Measurements from ENCODE around the gene PANK4.
"Not testable (repeated sequence)": the region's sequence is repeated elsewhere in the genome, so short reads cannot be mapped to it uniquely, and the experiment has no call there.

The PANK4 gene

DNA sequence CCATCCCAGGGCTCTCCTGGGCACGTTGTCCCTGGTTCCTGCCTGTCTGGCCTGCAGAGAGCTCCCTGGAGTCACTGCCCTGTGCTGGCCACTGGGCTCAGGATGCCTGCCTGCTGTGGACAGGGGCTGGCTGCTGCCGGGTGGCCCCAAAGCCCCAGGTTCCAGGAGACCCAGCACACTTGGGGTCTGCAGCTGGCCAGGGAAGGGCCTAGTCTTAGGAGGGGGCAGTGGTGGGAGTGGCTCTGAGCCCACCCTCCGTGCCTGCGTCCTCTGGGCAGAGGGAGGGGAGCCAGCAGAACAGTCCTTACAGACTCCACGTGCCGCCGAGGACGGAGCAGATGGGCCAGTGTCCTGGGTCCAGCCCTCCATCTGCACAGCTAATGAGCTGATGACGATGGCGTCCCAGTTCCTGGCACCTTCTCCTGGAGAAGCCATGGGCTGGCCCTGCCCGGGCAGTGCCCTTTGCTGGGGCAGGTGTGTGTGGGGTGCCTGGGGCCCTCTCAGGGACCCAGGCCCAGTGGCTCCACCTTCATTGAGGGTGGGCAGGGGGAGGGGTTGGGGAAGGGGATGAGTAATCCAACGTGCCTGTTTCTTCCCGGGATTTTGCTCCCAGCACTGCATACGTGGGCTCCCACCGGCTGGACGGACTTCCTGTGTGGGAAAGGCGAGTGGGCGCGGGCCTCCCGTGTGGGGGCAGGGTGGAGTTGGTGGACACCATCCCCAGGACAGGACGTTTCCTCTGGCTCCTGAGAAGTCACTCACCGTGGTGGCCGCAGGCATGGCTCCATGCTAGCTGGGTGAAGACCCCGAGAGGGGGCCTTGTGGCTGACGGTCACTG, 57.1 kb downstream of the PANK4 start:
- peaks cover 24% of the 10 kb centered on the region for H3K4me1 Mint-ChIP-seq
- no peak overlapping the region for H3K4me3 Mint-ChIP-seq
- ATAC-seq, result no peak
- H3K27me3 Mint-ChIP-seq, result peaks cover 49% of the 10 kb centered on the region
- no peaks in the 10 kb centered on the region for H3K9me3 Mint-ChIP-seq
- H3K27ac Mint-ChIP-seq, result no peak overlapping the region
- H3K36me3 Mint-ChIP-seq, result no peaks in the 10 kb centered on the region

DNA sequence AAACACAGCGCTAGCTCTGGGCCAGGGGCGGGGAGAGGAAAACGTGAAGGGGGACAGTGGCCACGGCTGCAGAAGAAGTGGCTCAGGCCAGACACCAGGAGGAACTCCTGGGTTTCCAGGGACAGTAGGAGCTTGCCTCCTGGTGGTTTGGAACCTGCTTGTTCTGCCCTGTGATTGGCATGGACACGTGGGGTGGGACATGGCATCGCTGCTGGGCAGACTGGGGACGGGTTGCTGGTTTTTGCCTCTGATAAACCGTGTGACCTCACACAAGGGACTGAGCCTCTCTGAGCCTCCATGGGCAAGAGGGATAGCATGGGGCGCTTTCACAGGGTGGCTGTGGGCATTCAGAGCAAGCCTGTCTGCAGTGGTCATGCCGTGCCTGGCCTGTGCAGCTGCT, 57.9 kb downstream of the PANK4 start:
- Mint-ChIP-seq H3K36me3 (no peaks in the 10 kb centered on the region), H3K27ac (no peak overlapping the region), H3K27me3 (peaks cover 57% of the 10 kb centered on the region), H3K4me1 (peaks cover 24% of the 10 kb centered on the region), H3K4me3 (no peak overlapping the region), H3K9me3 (no peaks in the 10 kb centered on the region)
- no peak for ATAC-seq

DNA sequence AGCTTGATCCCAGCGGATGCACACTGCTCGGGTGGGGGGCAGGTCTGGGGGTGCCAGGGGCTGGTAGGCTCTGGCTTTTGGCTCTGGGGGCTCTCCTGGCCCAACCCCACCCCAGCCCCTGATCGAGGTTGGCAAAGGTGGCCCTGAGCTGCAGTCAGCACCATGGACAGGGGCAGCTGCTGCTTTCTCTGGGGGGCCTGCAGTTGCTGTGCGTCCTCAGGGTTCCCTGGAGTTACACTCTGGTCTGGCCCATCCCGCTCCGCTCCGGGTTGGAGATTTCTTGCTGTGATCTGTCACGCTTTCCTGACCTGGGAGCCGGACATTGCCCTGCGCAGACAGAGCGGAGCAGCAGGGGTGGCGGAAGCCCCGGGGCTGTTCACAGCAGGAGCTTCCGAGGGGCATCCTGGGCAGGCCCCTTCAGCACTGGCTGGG, 58.3 kb downstream of the PANK4 start:
- Mint-ChIP-seq H3K9me3 (no peaks in the 10 kb centered on the region), H3K4me1 (peaks cover 25% of the 10 kb centered on the region), H3K4me3 (no peak overlapping the region), H3K27ac (no peak overlapping the region), H3K27me3 (peaks cover 62% of the 10 kb centered on the region), H3K36me3 (no peaks in the 10 kb centered on the region)
- no peak for ATAC-seq

DNA sequence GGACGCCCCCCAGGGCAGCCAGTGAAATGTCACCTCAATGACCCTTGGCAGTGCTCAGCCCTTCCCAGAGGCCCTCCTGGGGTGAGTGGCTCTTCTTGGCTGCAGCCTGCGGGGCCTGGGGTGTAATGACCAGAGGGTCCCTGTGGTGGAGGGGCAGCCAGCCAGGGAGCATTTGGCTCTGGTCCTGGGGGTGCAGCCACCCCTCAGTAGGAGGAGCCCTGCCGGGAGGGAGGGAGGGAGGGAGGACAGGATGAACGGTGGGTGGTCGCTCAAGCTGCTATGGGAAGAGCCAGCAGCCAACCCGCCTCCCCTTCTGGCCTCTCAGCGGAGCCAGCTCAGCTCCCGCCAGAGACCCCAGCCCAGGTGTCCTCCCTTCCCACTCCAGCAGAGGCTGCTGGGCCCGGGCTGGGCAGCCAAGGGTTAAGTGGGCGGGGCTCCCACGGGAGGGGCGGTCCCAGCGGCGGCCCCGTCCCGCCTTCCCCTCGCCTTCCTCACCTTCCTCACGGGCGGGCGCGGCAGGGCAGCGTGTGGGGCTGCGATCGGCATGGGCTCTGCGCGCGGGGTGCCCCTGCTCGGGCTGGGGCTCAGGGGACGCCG, 59.3 kb downstream of the PANK4 start:
- Mint-ChIP-seq H3K9me3 (no peaks in the 10 kb centered on the region), H3K4me3 (no peak overlapping the region), H3K27me3 (peaks cover 72% of the 10 kb centered on the region), H3K4me1 (peaks cover 32% of the 10 kb centered on the region), H3K36me3 (no peaks in the 10 kb centered on the region), H3K27ac (no peak overlapping the region)
- ATAC-seq, result no peak

DNA sequence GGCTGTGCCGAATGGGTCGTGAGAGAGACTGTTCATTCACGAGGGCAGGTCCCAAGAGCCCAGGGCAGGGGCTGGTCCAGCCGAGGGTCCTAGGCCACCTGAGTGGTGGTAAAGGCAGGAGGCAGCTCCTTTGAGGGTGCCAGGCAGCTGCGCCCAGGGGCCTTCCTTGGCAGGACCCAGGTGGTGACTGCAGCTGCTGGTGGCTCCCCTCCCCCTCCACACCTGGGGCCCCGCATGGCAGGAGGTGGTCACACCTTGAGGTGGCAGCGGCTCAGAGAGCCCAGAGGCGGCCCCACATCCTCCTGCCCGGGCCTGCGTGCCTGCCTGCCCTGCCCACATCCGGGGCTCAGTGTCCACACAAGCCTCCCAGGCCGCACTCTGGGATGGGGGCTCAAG, 60.1 kb downstream of the PANK4 start:
- Mint-ChIP-seq H3K9me3 (no peaks in the 10 kb centered on the region), H3K27ac (no peak overlapping the region), H3K27me3 (peaks cover 79% of the 10 kb centered on the region), H3K4me1 (peaks cover 31% of the 10 kb centered on the region), H3K36me3 (no peaks in the 10 kb centered on the region), H3K4me3 (no peak overlapping the region)
- no peak for ATAC-seq

DNA sequence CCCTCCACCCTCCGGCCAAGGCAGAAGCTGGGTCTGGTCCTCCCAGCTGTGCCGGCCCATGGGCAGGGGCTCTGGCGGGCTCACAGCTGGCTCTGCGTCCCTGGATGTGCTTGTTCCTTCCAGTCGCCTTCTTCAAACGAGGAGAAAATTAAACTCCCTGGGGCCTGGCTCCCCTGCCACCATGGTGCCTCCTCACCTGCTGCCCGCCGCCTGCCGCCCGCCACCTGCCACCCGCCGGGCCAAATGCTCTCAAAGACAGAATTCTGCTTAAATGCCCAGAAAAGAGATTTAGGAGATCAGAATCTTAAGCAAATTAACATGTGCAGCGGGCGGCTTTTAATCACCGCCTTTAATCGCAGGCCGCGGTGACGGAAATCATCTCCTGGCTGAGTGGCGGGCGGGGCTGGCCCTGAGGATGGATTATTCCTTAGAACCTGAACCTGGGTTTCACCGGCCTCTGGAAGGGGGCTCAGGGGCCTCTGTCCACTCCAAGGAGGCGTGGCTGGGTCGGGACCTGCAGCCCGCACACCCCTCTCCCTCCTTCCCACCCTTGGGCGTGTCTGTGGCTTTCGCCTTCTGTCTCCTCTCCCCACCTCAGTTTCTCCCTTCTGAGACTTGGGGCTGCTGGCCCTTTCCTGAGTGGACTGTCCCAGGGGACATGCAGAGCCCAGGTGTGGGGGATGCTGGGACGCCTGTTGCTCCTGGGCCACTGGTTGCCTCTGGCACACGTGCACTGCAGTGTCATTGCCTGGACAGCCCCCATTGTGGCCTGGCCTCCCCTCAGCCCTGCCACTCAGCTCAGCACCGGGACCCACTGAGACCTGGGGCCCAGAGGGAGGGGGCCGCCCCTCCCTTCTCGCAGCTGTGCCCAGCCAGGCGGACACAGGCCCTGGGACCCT, 60.8 kb downstream of the PANK4 start:
- Mint-ChIP-seq H3K27ac (no peak overlapping the region), H3K4me3 (no peak overlapping the region), H3K27me3 (peaks cover 73% of the 10 kb centered on the region), H3K4me1 (peaks cover 24% of the 10 kb centered on the region), H3K9me3 (no peaks in the 10 kb centered on the region), H3K36me3 (no peaks in the 10 kb centered on the region)
- ATAC-seq, result no peak

DNA sequence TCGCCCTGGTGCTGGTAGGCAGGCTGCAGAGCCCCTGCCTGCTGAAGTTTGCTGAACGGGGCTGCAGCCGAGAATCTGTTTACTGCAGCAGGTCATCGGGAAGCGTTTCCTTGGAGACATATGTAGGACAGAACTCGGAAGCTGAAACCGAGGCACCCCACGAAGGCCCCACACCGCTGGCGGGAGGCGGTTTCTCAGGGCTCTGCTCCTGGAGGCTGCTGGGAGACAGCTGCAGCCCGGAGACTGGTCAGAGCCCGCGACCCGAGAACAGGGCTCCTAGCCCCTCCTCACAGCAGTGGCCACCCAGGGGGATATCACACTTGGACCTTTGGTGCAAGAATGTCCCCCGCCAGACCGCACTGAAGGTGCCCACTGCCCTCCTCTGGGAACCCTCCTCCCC, 63.0 kb downstream of the PANK4 start:
- Mint-ChIP-seq H3K9me3 (no peaks in the 10 kb centered on the region), H3K36me3 (no peaks in the 10 kb centered on the region), H3K27me3 (peaks cover 60% of the 10 kb centered on the region), H3K27ac (no peak overlapping the region), H3K4me1 (peaks cover 21% of the 10 kb centered on the region), H3K4me3 (no peak overlapping the region)
- ATAC-seq, result no peak

DNA sequence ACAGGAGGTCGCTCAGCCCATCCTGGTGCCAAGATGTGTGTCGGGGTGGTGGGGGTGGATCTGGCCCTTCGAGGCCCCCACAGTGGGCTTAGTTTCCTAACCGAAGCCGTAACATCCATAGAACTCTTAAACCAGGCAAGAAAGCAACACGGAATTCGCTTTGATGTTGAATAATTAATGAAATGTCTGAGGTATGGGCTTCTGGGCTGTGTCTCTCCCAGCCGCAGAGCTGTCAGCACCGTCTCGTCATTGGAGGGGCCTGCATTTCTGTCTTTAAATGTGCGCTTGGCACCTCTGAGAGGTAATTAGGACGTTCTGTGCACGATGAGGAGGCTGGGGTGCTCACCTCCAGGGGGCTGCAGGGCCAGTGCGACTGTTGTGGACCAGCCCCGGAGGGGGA, 63.6 kb downstream of the PANK4 start:
- peaks cover 21% of the 10 kb centered on the region for H3K4me1 Mint-ChIP-seq
- peaks cover 55% of the 10 kb centered on the region for H3K27me3 Mint-ChIP-seq
- no peak overlapping the region for H3K27ac Mint-ChIP-seq
- no peak for ATAC-seq
- H3K36me3 Mint-ChIP-seq, result no peaks in the 10 kb centered on the region
- H3K9me3 Mint-ChIP-seq, result no peaks in the 10 kb centered on the region
- H3K4me3 Mint-ChIP-seq, result no peak overlapping the region

DNA sequence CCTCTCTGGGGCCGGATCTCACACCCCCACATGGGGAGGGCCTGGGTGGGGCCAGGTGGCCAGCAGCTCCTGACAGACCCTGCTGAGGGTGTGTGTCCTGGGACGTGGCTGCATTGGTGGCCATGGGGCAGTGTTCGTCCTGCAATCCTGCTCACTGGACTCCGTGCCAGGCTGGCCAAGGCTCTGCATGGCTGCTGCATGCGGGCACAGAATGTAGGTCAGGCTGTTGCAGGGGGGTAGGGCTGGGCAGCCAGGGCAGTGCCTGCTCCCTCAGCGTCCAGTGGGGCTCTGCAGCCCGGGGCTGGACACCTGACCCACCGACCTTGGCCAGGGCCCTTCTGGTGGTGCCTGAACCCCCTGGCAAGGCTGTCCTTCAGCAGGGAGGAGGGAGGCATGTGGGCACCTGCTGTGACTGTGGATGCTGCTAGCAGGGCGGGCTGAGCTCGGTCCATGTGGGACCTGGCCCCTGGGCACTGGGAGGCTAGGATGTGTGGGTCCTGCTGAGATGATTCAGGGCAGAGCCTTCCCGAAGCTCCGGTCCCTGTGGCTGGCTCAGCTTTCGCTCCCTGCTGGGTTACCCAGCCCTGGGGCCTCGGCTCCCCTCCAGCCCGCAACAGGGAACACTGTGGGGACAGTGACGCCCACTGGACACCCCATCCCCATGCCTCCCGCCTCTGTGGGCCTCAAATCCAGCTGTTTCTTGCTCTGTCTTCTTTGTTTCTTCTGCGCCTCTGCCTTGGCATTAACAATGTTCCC, 65.2 kb downstream of the PANK4 start:
- H3K4me3 Mint-ChIP-seq, result no peak overlapping the region
- no peaks in the 10 kb centered on the region for H3K36me3 Mint-ChIP-seq
- no peaks in the 10 kb centered on the region for H3K9me3 Mint-ChIP-seq
- peaks cover 14% of the 10 kb centered on the region for H3K4me1 Mint-ChIP-seq
- peak; percentile 9 for ATAC-seq
- H3K27me3 Mint-ChIP-seq, result peaks cover 55% of the 10 kb centered on the region
- H3K27ac Mint-ChIP-seq, result no peak overlapping the region

DNA sequence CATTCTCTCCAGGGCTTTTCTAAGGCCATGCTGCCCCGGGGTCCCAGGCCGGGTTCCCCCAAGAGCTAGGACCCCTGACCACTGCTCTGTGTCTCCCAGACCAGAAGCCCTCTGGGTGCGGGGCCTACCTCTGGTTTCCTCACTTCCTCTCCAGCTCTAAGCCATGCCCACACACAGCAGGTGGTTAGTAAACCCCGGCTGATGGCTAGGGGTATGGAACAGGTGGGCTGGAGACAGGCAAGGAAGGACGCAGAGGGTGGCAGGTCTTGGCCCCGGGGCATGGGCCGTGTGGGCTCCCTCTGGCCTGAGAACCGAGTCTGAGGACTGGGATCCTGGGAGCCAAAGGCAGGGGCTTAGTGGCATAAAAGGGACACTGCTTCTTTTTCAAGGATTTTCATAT, 66.2 kb downstream of the PANK4 start:
- Mint-ChIP-seq H3K4me1 (peaks cover 20% of the 10 kb centered on the region), H3K4me3 (no peak overlapping the region), H3K27me3 (peaks cover 54% of the 10 kb centered on the region), H3K27ac (no peak overlapping the region), H3K9me3 (no peaks in the 10 kb centered on the region), H3K36me3 (no peaks in the 10 kb centered on the region)
- no peak for ATAC-seq

DNA sequence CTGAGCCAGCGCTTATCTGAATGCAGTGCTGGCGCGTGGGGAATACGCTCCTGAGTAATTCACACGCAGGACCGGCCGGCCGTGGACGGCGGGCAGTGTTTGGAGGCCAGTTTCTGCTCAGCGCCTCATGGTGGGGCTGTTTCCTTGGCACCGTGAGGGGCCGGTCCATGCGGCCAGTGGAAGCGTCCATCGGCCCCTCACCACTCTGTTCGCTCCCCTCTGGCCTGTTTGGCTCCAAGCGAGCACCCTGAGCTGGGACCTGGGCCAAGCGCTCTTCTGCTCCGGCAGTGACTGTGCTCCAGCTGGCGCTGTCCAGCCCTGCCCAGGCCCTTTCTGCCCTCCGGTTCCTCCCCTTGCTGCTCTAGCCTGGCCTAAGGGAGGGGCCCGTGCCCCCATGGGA, 66.6 kb downstream of the PANK4 start:
- peaks cover 56% of the 10 kb centered on the region for H3K27me3 Mint-ChIP-seq

DNA sequence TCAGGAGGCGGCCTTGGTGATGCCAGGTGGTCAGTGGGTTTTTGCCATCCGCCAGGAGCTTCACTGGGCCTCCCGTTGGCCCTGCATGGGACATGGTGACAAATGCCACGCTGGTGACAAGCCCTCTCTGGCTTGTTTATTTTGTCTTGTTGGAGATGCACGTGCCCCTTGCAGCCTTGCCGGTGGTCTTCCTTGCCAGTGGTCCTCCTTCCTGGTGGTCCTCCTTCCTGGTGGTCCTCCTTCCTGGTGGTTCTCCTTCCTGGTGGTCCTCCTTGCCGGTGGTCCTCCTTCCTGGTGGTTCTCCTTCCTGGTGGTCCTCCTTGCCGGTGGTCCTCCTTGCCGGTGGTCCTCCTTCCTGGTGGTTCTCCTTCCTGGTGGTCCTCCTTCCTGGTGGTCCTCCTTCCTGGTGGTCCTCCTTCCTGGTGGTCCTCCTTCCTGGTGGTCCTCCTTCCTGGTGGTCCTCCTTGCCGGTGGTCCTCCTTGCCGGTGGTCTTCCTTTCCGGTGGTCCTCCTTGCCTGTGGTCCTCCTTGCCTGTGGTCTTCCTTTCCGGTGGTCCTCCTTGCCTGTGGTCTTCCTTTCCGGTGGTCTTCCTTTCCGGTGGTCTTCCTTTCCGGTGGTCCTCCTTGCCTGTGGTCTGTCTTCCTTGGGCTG, 67.2 kb downstream of the PANK4 start:
- Mint-ChIP-seq H3K4me1 (peaks cover 21% of the 10 kb centered on the region), H3K27me3 (peaks cover 52% of the 10 kb centered on the region)
- not testable (repeated sequence) for H3K27ac Mint-ChIP-seq, ATAC-seq, H3K9me3 Mint-ChIP-seq, H3K36me3 Mint-ChIP-seq, H3K4me3 Mint-ChIP-seq

More for the DNA sequence above, 66.6 kb downstream of the PANK4 start:
- Mint-ChIP-seq H3K9me3 (no peaks in the 10 kb centered on the region), H3K4me1 (peaks cover 21% of the 10 kb centered on the region), H3K27ac (no peak overlapping the region), H3K36me3 (no peaks in the 10 kb centered on the region), H3K4me3 (no peak overlapping the region)
- no peak for ATAC-seq

DNA sequence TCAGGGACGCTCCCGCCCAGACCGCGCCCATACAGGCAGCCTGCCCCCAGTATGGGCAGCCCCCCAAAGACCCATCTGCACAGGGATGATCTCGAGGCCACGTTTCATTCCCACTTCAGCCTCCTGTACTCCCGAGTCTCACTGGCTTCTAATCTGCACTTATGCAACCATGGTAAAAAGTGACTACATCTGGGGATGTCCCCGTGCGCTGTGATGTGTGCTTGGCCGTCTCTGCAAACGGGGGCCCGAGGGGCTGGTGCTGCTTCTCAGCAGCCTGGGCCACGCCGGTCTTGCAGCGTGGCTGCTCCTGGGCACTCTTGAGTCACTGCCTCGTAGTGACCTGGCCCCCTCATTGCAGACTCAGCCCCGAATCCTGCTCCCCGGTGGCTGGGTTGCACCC, 67.7 kb downstream of the PANK4 start:
- Mint-ChIP-seq H3K4me1 (peaks cover 21% of the 10 kb centered on the region), H3K4me3 (no peak overlapping the region), H3K27ac (no peak overlapping the region), H3K36me3 (no peaks in the 10 kb centered on the region), H3K27me3 (peaks cover 46% of the 10 kb centered on the region), H3K9me3 (no peaks in the 10 kb centered on the region)
- no peak for ATAC-seq

Measured in stimulated activated memory B cell treated with anti-CD40 and anti-IgM and Interleukin-4, amounts not matched to agents 10 μg/mL and 1 μg/mL and 100 μg/mL, for 72 hours (primary cell).